Stomach smooth muscle (tissue), 2 donors: Measurements from ENCODE around the gene SMIM13.
"Not testable (repeated sequence)": the region's sequence is repeated elsewhere in the genome, so short reads cannot be mapped to it uniquely, and the experiment has no call there.

Source experiments
- H3K27ac ChIP-seq: one replicate; pipeline ENCODE4 v1.7.0; 2013; ENCODE audit warnings: mild to moderate bottlenecking, low read length, inconsistent platforms
- H3K27me3 ChIP-seq, 2 donors: one replicate each; pipeline ENCODE4 v1.7.0; 2013; ENCODE audit warnings: low read length in 2 of 2; ENCODE audit not compliant: insufficient read depth in 2 of 2, control insufficient read depth in 1 of 2
- H3K36me3 ChIP-seq, 2 donors: one replicate each; pipeline ENCODE4 v1.7.0; 2013; ENCODE audit warnings: low read length in 2 of 2; ENCODE audit not compliant: control insufficient read depth in 2 of 2, insufficient read depth in 2 of 2
- H3K4me1 ChIP-seq: one replicate; pipeline ENCODE4 v1.7.0; 2013; ENCODE audit warnings: low read length; ENCODE audit not compliant: control insufficient read depth, insufficient read depth
- H3K4me3 ChIP-seq, 2 donors: one replicate each; pipeline ENCODE4 v1.7.0; 2013; ENCODE audit warnings: low read length in 2 of 2
- H3K9ac ChIP-seq, 2 donors: one replicate each; pipeline ENCODE4 v1.7.0; 2013; ENCODE audit warnings: low read length in 2 of 2, mild to moderate bottlenecking in 1 of 2
- H3K9me3 ChIP-seq, 2 donors: one replicate each; pipeline ENCODE4 v1.7.0; 2013; ENCODE audit warnings: low read length in 2 of 2; ENCODE audit not compliant: control insufficient read depth in 2 of 2
- donor health status: healthy.
- donor health status: Pancreatic carcinoma.

The SMIM13 gene

DNA sequence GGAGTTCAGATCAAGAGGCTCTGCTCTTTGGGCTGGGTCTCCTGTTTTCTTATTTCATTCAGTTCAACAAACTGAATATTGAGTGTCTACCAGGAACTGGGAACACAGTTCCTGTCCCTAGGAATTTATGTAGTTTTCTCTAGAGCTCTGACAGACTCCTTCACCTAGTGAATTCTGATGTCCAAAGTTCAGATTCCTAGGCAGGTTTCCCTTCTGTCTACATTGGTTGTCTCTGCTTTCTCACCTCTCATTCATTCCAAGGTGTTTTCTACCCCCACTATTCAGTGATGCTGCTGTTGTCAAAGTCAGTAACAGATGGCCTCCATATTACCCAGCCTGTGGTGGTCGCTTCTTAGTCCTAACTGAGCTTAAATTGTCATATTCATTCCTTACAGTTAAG, 4.4 kb downstream of the SMIM13 start:
- Histone ChIP-seq H3K4me3 (no peak overlapping the region), H3K27ac (no peak overlapping the region), H3K4me1 (peaks cover 16% of the 10 kb centered on the region), H3K9me3 (no peaks in the 10 kb centered on the region), H3K36me3 (no peaks in the 10 kb centered on the region), H3K9ac (no peak overlapping the region), H3K27me3 (no peaks in the 10 kb centered on the region)

- no peak overlapping the region for H3K4me3 ChIP-seq
- no peaks in the 10 kb centered on the region for H3K4me1 ChIP-seq
- no peaks in the 10 kb centered on the region for H3K9me3 ChIP-seq
- H3K36me3 ChIP-seq: no peaks in the 10 kb centered on the region
- H3K27me3 ChIP-seq: no peaks in the 10 kb centered on the region
- H3K27ac ChIP-seq: no peak overlapping the region
- no peak overlapping the region for H3K9ac ChIP-seq
Observed at GRCh38 chr6:11101417-11101816, 7.8 kb downstream of the SMIM13 start.

GRCh38 chr6:11103065-11103464, 9.4 kb downstream of the SMIM13 start:
- Histone ChIP-seq H3K9me3 (no peaks in the 10 kb centered on the region), H3K36me3 (no peaks in the 10 kb centered on the region), H3K4me3 (no peak overlapping the region), H3K4me1 (no peaks in the 10 kb centered on the region), H3K27me3 (no peaks in the 10 kb centered on the region), H3K9ac (no peak overlapping the region), H3K27ac (no peak overlapping the region)

- peaks cover 0 to 2% of the 10 kb centered on the region in 2 donors for H3K36me3 ChIP-seq
- no peaks in the 10 kb centered on the region for H3K9me3 ChIP-seq
- H3K4me1 ChIP-seq: no peaks in the 10 kb centered on the region
- H3K27ac ChIP-seq: no peak overlapping the region
- no peak overlapping the region for H3K9ac ChIP-seq
- no peaks in the 10 kb centered on the region for H3K27me3 ChIP-seq
- H3K4me3 ChIP-seq: no peak overlapping the region
Observed at GRCh38 chr6:11108726-11109125, 15.1 kb downstream of the SMIM13 start.

GRCh38 chr6:11110921-11111768, 17.5 kb downstream of the SMIM13 start, which contains the start of gene ERVFRD-1:
Gene ERVFRD-1 (minus strand): TSS chr6:11111725. CDS start chr6:11105310, 6,415 bp downstream.
- no peak within 1 kb of the TSS for H3K4me3 ChIP-seq
- H3K27me3 ChIP-seq: no peaks in the 10 kb centered on the region
- no peak within 1 kb of the TSS for H3K27ac ChIP-seq
- no peak within 1 kb of the TSS for H3K9ac ChIP-seq
- H3K9me3 ChIP-seq: no peaks in the 10 kb centered on the region
- H3K36me3 ChIP-seq: peaks cover 0 to 2% of the 10 kb centered on the region in 2 donors
- no peaks in the 10 kb centered on the region for H3K4me1 ChIP-seq

DNA sequence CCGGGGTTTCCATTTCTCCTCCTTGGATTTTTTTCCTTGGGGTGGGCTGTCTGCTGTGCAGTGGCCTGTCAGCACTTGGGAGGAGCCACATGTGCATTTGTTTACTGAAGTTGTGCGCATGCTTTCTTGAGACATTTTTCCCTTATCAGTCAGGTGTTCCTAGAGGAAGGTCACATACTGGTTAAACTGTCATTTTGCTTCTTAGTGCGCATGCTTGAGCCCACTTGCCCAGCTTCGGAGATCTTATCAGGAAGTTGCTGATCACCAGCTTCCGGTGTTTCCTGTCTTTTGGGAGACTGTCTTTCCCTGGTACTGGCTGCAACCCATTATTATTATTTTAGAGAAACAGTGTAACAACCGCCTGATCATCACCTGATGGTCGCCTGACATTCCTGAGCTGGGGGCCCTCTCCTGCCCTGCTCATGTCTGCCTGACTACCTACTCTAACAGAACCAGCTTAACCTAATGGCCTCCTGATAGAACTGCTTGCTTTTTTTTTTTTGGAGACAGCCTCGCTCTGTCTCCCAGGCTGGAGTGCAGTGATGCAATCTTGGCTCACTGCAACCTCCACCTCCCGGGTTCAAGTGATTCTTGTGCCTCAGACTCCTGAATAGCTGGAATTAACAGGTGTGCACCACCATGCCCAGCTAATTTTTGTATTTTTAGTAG, 18.3 kb downstream of the SMIM13 start:
- Histone ChIP-seq H3K27me3 (no peaks in the 10 kb centered on the region), H3K9me3 (no peaks in the 10 kb centered on the region), H3K9ac (no peak overlapping the region), H3K36me3 (peaks cover 0 to 2% of the 10 kb centered on the region in 2 donors), H3K27ac (no peak overlapping the region), H3K4me3 (no peak overlapping the region), H3K4me1 (no peaks in the 10 kb centered on the region)

- Histone ChIP-seq H3K4me1 (no peaks in the 10 kb centered on the region), H3K4me3 (no peak overlapping the region), H3K27ac (no peak overlapping the region), H3K36me3 (peaks cover 0 to 2% of the 10 kb centered on the region in 2 donors), H3K9ac (no peak overlapping the region), H3K9me3 (no peaks in the 10 kb centered on the region), H3K27me3 (no peaks in the 10 kb centered on the region)
Observed at GRCh38 chr6:11113038-11113437, 19.4 kb downstream of the SMIM13 start.

GRCh38 chr6:11115808-11116536, 22.3 kb downstream of the SMIM13 start:
- not testable (repeated sequence) for H3K36me3 ChIP-seq, H3K27ac ChIP-seq, H3K27me3 ChIP-seq, H3K9me3 ChIP-seq, H3K9ac ChIP-seq, H3K4me3 ChIP-seq, H3K4me1 ChIP-seq

DNA sequence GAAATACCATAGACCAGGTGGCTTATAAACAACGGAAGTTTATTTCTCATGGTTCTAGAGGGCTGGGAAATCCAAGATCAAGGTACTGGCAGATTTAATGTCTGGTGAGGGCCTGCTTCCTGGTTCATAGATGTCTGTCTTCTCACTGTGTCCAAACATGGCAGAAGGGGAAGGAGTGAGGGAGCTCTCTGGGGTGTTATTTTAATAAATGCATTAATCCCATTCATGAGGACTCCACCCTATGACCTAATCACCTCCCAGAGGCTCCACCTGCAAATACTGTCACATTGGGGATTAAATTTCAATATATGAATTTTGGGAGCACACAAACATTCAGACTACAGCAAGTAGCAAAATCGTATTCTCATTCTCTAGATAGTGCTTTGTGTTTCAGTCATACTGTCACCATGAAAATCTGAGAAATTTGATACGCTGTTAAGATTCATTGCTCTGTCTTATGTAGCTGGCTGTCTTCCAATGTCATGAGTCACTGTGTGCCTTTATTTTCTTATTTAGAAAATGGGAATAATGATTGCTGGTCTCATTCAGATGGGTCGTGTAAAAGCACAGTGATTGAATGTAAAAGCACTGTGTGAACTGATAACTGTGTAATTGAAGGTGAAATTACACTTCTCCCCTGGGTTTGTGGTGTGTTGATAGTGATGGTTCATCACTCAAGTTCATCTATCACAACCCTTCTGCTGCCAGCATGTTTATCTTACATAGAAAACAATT, 26.8 kb downstream of the SMIM13 start:
- Histone ChIP-seq H3K9ac (no peak overlapping the region), H3K27me3 (no peaks in the 10 kb centered on the region), H3K4me3 (no peak overlapping the region), H3K4me1 (no peaks in the 10 kb centered on the region), H3K27ac (no peak overlapping the region), H3K36me3 (no peaks in the 10 kb centered on the region), H3K9me3 (no peaks in the 10 kb centered on the region)

DNA sequence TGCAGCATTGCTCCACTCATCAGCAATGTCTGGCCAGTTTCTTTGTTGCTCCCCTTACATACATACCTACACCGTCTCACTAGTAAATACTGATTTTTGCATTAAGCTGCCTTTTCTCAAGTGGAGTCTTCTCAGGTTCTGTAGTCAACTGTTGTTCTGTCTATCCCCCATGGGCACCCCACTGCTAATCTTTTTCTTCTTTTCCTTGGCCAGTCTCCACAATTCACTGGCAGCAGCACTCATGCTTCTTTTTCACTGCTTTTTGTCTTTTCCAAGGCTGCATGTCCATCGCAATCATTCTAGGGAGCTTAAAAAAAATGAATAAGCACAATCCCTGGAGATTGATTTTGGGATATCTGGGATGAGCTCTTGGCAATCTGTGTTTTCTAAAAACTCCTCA, 28.2 kb downstream of the SMIM13 start:
- Histone ChIP-seq H3K4me1 (no peaks in the 10 kb centered on the region), H3K36me3 (no peaks in the 10 kb centered on the region), H3K9ac (no peak overlapping the region), H3K27me3 (no peaks in the 10 kb centered on the region), H3K4me3 (no peak overlapping the region), H3K9me3 (no peaks in the 10 kb centered on the region), H3K27ac (no peak overlapping the region)
